K562 (cell line): ENCODE data around the gene TMEM120B. TPM values are rescaled to one million over a fixed set of nuclear protein-coding genes. Genes with fewer than 3 reads are reported as not detected.
A peak's percentile ranks its signal among the peaks of the same experiment; 100 is the strongest.

Source experiments
- KLF6 ChIP-seq: fragments of 250-450 bp; sonication (Bioruptor Pico); IDR thresholded peaks from 2 replicates; pipeline ENCODE4 v1.4.0; 2020; ENCODE audit warnings: mild to moderate bottlenecking, moderate library complexity, borderline replicate concordance
- MXI1 ChIP-seq: IDR thresholded peaks from 2 replicates; pipeline ENCODE4 v1.6.1; 2011; ENCODE audit warnings: low read depth, mild to moderate bottlenecking, improper control_type of control experiment, low read length
- NEUROD1 ChIP-seq: fragments of 150-350 bp; IDR thresholded peaks from 2 replicates; pipeline ENCODE4 v1.6.1; 2014; ENCODE audit warnings: borderline replicate concordance, low read length, low read depth; ENCODE audit not compliant: partially characterized antibody
- RFX1 ChIP-seq: fragments of 450-650 bp; IDR thresholded peaks from 2 replicates; pipeline ENCODE4 v1.6.1; 2016; ENCODE audit warnings: mild to moderate bottlenecking, moderate library complexity
- ZNF174 ChIP-seq: fragments of 250-450 bp; sonication (Bioruptor Pico); IDR thresholded peaks from 2 replicates; pipeline ENCODE4 v1.4.0; 2020; ENCODE audit warnings: mild to moderate bottlenecking
- polyA plus RNA-seq, 8 experiments: library from polyadenylated mRNA; depleted of rRNA in 4 of 8; stranded (reverse) in 5 of 8; unstranded in 3 of 8; fragments of >200 nt; fragmentation: Nextera tagmentation in 2 of 8; fragmentation: Illumina TruSeq in 1 of 8; extraction: Ambion mirVana in 2 of 8; extraction: Trizol in 1 of 8; gene quantifications; 2 replicates each; pipeline versions ENCODE4 v1.2.1 to v1.2.3, GENCODE V29; 2011 to 2014; ENCODE audit warnings: inconsistent platforms in 1 of 8, missing spikeins in 1 of 8
- total RNA-seq, 7 experiments: library from RNA; depleted of rRNA in 6 of 7; stranded (reverse); fragments of >200 nt in 6 of 7; fragmentation: Illumina TruSeq in 2 of 7; extraction: Trizol in 2 of 7; gene quantifications; 2 replicates each; pipeline versions ENCODE4 v1.2.1 to v1.2.3, GENCODE V29; 2011 to 2021; ENCODE audit warnings: low replicate concordance in 1 of 7
- TF ChIP-seq, protein P1 (sequence below): fragments of 450-650 bp; IDR thresholded peaks from 2 replicates; pipeline ENCODE4 v1.6.1; 2016; ENCODE audit warnings: mild to moderate bottlenecking, moderate library complexity
- TF ChIP-seq, protein P2 (sequence below), 2 experiments: IDR thresholded peaks; 2 replicates each; pipeline ENCODE4 v1.6.1; 2011; ENCODE audit warnings: borderline replicate concordance in 1 of 2, control low read depth in 1 of 2, low read depth in 1 of 2, low read length in 1 of 2, mild to moderate bottlenecking in 1 of 2, mixed read lengths in 1 of 2, moderate library complexity in 1 of 2; ENCODE audit not compliant: insufficient read depth in 1 of 2, insufficient read length in 1 of 2, poor library complexity in 1 of 2, severe bottlenecking in 1 of 2; ENCODE audit errors: extremely low read depth in 1 of 2
- TF ChIP-seq, protein P3 (sequence below): conservative IDR thresholded peaks from 2 replicates; pipeline ENCODE4 v1.6.1; 2011; ENCODE audit warnings: low read depth, mild to moderate bottlenecking, low read length; ENCODE audit not compliant: control insufficient read depth
- TF ChIP-seq, protein P4 (sequence below), 2 experiments: fragments of 450-650 bp; conservative IDR thresholded peaks; 2 replicates each; pipeline ENCODE4 v1.6.1; 2017; ENCODE audit warnings: mild to moderate bottlenecking in 2 of 2, moderate library complexity in 2 of 2

TMEM120B gene
- total and polyA plus RNA-seq, 9 of the 15 experiments (the other 6 are each of a cell fraction or from before 2014, with no cell fraction given), result 1.7 to 18.6 (median 7.4) TPM

DNA sequence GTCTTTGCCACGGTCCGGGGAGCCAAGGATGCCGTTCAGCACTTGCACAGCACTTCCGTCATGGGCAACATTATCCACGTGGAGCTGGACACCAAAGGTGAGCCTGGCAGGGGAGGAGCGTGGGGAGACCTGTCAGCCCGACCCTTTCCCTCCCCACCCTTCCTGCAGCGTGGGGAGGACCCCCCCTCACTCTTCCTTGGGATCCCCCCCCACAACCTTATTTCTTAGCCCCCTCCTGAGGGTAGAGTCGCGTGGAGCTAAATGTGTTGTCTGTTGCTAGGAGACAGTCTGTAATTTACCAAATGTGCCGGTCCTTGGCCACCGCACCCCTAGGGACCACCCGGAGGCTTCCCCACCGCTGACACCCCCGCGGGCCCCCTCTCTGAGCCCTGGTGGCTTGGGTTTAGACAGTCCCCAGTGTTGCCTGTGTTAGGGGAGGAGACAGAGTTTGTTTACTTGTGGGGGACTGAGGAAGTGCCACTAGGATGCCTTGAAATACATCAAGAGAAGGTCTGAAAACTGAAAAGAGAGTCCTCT is 93.5 kb downstream of the TMEM120B start (continued):
- TF ChIP-seq, protein P1, sequence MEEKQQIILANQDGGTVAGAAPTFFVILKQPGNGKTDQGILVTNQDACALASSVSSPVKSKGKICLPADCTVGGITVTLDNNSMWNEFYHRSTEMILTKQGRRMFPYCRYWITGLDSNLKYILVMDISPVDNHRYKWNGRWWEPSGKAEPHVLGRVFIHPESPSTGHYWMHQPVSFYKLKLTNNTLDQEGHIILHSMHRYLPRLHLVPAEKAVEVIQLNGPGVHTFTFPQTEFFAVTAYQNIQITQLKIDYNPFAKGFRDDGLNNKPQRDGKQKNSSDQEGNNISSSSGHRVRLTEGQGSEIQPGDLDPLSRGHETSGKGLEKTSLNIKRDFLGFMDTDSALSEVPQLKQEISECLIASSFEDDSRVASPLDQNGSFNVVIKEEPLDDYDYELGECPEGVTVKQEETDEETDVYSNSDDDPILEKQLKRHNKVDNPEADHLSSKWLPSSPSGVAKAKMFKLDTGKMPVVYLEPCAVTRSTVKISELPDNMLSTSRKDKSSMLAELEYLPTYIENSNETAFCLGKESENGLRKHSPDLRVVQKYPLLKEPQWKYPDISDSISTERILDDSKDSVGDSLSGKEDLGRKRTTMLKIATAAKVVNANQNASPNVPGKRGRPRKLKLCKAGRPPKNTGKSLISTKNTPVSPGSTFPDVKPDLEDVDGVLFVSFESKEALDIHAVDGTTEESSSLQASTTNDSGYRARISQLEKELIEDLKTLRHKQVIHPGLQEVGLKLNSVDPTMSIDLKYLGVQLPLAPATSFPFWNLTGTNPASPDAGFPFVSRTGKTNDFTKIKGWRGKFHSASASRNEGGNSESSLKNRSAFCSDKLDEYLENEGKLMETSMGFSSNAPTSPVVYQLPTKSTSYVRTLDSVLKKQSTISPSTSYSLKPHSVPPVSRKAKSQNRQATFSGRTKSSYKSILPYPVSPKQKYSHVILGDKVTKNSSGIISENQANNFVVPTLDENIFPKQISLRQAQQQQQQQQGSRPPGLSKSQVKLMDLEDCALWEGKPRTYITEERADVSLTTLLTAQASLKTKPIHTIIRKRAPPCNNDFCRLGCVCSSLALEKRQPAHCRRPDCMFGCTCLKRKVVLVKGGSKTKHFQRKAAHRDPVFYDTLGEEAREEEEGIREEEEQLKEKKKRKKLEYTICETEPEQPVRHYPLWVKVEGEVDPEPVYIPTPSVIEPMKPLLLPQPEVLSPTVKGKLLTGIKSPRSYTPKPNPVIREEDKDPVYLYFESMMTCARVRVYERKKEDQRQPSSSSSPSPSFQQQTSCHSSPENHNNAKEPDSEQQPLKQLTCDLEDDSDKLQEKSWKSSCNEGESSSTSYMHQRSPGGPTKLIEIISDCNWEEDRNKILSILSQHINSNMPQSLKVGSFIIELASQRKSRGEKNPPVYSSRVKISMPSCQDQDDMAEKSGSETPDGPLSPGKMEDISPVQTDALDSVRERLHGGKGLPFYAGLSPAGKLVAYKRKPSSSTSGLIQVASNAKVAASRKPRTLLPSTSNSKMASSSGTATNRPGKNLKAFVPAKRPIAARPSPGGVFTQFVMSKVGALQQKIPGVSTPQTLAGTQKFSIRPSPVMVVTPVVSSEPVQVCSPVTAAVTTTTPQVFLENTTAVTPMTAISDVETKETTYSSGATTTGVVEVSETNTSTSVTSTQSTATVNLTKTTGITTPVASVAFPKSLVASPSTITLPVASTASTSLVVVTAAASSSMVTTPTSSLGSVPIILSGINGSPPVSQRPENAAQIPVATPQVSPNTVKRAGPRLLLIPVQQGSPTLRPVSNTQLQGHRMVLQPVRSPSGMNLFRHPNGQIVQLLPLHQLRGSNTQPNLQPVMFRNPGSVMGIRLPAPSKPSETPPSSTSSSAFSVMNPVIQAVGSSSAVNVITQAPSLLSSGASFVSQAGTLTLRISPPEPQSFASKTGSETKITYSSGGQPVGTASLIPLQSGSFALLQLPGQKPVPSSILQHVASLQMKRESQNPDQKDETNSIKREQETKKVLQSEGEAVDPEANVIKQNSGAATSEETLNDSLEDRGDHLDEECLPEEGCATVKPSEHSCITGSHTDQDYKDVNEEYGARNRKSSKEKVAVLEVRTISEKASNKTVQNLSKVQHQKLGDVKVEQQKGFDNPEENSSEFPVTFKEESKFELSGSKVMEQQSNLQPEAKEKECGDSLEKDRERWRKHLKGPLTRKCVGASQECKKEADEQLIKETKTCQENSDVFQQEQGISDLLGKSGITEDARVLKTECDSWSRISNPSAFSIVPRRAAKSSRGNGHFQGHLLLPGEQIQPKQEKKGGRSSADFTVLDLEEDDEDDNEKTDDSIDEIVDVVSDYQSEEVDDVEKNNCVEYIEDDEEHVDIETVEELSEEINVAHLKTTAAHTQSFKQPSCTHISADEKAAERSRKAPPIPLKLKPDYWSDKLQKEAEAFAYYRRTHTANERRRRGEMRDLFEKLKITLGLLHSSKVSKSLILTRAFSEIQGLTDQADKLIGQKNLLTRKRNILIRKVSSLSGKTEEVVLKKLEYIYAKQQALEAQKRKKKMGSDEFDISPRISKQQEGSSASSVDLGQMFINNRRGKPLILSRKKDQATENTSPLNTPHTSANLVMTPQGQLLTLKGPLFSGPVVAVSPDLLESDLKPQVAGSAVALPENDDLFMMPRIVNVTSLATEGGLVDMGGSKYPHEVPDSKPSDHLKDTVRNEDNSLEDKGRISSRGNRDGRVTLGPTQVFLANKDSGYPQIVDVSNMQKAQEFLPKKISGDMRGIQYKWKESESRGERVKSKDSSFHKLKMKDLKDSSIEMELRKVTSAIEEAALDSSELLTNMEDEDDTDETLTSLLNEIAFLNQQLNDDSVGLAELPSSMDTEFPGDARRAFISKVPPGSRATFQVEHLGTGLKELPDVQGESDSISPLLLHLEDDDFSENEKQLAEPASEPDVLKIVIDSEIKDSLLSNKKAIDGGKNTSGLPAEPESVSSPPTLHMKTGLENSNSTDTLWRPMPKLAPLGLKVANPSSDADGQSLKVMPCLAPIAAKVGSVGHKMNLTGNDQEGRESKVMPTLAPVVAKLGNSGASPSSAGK, result no peak
- TF ChIP-seq RFX1, result peak; percentile 92
- peak; percentile 81 for TF ChIP-seq MXI1
- TF ChIP-seq, protein P2, sequence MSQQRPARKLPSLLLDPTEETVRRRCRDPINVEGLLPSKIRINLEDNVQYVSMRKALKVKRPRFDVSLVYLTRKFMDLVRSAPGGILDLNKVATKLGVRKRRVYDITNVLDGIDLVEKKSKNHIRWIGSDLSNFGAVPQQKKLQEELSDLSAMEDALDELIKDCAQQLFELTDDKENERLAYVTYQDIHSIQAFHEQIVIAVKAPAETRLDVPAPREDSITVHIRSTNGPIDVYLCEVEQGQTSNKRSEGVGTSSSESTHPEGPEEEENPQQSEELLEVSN (IDR thresholded peaks at IDR 0.05; ENCODE audit: borderline replicate concordance in 1 of 2, extremely low read depth in 1 of 2, insufficient read depth in 1 of 2, insufficient read length in 1 of 2, low read depth in 1 of 2, low read length in 1 of 2, poor library complexity in 1 of 2, severe bottlenecking in 1 of 2), result peak in 1 of 2 experiments; percentile 12
- TF ChIP-seq, protein P3, sequence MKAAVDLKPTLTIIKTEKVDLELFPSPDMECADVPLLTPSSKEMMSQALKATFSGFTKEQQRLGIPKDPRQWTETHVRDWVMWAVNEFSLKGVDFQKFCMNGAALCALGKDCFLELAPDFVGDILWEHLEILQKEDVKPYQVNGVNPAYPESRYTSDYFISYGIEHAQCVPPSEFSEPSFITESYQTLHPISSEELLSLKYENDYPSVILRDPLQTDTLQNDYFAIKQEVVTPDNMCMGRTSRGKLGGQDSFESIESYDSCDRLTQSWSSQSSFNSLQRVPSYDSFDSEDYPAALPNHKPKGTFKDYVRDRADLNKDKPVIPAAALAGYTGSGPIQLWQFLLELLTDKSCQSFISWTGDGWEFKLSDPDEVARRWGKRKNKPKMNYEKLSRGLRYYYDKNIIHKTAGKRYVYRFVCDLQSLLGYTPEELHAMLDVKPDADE, result 0 out of 2 replicates have a peak, but pooled peaks have one; percentile 32
- no peak for TF ChIP-seq ZNF174 (CRISPR knock-in tag)
- no peak for TF ChIP-seq KLF6 (CRISPR knock-in tag)
- no peak for TF ChIP-seq NEUROD1
- TF ChIP-seq, protein P4, sequence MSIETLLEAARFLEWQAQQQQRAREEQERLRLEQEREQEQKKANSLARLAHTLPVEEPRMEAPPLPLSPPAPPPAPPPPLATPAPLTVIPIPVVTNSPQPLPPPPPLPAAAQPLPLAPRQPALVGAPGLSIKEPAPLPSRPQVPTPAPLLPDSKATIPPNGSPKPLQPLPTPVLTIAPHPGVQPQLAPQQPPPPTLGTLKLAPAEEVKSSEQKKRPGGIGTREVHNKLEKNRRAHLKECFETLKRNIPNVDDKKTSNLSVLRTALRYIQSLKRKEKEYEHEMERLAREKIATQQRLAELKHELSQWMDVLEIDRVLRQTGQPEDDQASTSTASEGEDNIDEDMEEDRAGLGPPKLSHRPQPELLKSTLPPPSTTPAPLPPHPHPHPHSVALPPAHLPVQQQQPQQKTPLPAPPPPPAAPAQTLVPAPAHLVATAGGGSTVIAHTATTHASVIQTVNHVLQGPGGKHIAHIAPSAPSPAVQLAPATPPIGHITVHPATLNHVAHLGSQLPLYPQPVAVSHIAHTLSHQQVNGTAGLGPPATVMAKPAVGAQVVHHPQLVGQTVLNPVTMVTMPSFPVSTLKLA (conservative IDR thresholded peaks at IDR 0.05), result peak; percentile 94 to 96
